NCI-H748 (cell line): ENCODE data around the gene SYNPO.

Experiments
- DNase-seq: peaks from one replicate; lab custom pipeline; 2025; ENCODE audit not compliant: unreplicated experiment; lab: John Stamatoyannopoulos, UW

The SYNPO gene

DNA sequence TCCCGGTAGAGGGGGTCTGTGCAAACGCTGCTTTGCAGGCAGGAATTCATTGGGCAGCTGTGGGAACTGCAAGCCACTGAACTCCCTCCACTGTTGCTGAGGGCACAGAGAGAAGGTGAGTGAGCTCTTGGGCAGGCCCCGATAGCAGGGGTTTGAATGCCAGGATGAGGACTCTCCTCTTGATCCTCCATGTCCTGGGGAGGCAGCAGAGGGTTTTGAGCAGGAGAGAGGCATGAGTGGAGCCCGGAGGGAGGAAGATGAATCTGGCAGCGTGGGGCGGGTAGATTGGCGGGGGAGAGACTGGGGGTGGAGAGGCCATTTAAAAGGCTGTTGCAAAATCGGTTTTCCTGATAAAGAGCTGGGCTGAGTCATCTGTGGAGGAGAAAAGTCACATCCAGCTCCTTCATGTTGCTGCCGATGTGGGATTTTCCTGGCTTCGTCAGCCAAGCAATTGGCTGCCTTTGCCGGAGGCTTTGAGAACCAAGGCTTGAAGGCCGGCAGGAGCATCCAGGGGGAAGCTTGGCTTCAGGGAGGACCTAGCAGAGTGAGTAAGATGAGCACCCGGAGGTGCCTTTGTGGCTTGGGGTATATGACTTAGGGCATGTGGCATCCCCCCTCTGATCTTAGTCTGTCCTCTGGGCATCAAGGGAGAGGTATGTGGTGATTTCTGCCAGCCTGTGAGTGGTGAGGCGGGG lies at the start of gene SYNPO:
Gene SYNPO (plus strand): TSS at position 350 of the 695 bp plus-strand sequence. CDS start 7,616 bp downstream, outside the sequence.
- DNase-seq = no peak

DNA sequence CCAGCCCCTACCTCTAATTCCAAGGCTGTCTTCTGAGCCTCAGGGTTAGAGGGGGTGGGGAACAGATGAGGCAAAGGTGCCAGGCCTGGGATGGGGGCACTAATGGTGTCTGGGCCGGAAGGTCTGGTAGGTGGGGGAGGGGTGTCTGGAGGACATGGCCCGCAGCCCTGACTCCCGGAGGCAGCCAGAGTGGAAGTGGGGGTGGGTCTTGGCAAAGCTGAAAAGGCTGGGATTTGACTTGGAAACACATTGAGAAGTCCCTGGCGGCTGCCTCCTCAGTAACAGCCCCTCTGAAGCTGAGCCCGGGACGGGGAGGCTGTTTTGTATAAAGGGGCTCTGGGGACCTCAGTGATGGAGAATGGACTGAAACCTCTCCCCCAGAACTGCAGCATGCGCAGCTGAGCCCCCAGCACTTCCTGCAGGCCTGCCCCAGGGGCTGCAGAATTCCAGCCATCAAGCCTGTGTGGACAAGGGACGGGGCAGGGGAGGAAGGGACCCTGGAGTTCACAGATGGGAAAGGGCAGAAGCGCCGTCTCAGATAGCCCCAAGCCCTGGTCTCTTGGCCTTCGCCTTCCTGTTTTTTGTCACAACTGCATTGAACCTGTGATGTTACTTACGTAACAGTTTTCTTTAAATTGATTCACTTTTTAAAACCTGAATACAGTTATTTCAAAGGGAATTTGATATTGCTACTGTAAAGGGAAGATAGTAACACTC lies 49.3 kb upstream of the SYNPO start:
- DNase-seq = no peak

DNA sequence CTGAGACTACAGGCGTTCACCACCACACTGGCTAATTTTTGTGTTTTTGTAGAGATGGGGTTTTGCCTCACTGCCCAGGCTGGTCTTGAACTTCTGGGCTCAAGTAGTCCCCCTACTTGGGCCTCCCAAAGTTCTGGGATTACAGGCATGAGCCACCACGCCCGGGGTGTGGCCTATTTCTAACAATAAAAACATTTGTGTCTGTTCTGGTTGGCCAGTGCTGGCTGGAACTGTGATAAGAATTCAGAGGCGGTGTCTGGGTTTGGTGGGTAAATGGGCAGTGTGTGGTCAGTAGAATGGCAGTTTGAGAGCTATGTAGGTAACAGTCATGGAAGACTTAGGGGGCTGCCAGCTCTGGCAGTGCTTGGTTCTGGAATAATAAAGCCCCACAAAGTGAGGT lies 46.9 kb upstream of the SYNPO start:
- DNase-seq = no peak

DNA sequence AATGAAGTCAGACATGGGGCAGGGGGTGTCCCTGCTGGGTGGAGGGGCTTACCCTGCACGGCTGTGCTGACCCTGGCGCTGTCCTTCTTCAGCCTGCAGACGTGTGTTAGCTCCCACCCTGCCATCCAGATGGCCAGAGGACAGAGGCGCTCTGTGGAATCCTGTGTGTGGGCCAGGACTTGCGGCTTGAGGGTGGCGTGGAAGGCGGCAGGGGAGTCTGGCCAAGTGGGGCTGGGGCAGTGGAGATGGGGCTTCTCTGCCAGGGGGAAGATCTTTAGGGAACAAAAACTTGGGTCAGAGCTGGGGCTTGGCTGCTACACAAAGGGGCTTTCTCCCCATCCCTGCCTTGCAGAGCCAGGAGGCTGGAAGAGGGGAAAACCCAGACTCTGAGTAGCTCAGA lies 46.5 kb upstream of the SYNPO start:
- no peak for DNase-seq

DNA sequence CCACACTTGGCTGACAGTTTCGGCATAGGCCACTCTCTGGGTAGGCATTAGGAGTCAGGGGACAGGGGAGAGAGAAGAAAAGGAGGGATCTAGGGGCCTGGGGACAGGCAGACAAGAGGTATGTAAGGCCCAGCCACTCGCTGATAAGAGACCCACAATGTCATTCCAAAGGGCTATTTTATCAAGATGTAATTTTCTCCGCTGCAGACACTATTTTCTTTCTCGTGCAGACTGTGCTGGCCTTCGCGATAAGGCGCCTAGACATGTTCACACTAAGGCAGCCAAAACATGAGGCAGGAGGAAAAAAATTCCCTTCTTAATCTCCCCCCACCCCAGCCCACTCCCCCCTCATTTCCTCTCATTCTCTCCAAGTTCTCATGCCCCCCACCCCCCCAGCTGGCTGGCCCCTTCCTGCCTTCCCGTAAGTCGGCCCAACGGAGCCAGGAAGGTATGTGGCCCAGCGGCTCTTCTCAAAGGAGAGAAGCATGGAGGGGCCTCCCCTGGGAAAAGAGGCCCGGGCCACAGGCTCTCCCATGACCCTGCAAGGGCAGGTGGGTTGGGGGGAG lies 44.9 kb upstream of the SYNPO start:
- no peak for DNase-seq

GRCh38 chr5:150596313-150596712 lies 44.1 kb upstream of the SYNPO start:
- no peak for DNase-seq

DNA sequence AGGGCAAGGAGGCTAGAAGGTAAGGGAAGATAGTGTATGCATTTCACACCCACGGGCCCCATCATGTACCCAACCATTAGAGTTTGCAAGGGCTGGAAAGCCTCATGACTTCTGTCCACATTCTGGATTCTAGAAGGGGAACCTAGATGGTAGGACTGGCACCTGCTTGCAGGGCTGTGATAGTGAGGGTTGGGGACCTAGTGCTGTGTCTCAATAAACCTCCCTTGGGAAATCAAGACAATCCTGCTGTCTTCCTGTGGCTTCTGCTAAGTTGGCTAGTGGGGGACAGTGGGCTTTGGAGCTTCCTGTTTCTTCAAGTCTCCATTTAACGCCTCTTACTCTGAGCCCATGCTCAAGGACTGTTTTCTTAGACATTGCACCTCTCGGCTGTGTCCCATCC lies 43.6 kb upstream of the SYNPO start:
- DNase-seq = no peak

DNA sequence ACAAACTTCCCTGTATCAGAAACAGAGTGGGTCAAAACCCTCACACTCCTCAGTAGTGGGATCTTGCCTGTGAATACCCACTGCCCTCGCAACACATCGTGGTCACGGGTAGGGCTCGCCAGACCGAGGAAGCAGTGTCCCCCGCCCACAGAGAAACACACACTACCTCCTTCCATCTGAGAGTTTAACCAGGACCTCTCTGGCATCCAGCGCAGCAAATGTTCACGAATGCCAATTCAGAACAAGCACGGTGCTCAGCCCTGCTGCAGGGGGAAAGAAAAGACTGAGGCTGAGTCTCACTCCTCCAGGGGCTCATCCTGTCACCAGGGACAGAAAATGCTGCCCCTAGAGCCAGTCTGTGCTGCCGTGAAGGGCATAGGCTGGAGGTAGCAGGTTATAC lies 42.5 kb upstream of the SYNPO start:
- DNase-seq = no peak

DNA sequence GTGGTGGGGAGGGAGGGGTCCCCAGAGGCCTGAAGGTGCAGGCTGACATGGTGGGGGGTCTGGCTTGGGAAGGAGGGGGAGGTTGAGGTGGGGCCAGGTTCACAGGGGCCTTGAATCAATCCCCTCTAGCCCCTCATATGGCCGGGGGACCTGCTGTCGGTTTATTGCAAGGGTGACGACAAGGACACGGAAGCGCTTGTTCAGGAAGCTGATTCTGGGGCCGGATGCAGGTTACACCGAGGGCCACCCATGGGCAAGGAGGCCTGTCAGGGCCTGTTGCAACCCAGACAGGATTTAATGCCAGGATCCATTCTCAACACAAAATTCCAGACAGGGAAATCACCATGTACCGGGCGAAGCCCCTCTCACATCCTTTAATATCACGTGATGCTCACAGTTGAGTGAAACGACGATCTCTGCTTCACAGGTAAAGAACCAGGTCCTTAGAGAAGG lies 41.6 kb upstream of the SYNPO start:
- DNase-seq = no peak

DNA sequence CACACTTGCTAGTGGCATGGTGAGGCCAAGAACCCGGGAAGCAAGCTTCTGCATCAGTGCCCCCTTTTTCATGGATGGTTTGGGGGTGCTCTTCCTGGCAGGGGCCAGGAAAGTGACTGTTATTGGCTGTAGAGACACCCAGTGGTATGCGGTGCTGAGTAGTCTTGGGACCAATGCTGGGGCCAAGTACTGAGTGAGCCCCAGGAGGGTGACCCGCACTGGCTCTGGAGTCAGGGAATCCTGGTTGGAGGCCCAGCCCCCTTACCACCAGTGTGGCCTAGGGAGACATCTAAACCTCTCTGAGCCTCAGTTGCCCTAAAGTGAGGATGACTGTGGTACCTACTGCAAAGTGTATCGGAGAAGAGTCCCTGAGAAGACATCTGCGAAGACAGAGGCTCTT lies 41.2 kb upstream of the SYNPO start:
- no peak for DNase-seq

DNA sequence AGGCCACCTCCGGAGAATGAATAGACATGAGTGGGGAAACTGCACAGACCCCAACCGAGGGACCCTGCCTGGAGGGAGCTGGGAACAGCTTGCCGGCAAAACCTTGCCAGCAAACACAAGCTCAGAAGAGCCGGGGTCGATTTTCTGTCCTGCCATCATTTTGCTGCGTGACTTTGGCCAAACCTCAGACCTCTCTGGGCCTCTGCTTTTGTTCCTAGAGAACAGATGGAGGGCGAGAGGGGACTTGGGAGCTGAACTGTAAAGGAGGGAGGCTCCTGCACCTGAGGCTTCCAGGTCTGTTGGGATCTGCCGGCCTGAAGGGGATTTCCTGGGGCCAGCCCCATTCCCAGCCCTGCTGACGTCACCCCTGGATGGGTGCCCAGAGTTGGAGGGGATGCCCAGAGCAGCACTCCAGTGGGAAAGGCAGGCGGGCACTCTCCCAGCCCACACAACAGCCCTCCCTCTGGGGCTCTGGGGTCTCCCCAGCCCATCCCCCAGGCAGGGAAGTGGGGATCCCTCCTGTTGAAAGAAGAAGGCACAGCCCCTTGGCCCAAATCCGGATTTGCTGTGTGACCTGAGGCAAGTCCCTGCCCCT lies 40.4 kb upstream of the SYNPO start:
- DNase-seq = peak; percentile 67

DNA sequence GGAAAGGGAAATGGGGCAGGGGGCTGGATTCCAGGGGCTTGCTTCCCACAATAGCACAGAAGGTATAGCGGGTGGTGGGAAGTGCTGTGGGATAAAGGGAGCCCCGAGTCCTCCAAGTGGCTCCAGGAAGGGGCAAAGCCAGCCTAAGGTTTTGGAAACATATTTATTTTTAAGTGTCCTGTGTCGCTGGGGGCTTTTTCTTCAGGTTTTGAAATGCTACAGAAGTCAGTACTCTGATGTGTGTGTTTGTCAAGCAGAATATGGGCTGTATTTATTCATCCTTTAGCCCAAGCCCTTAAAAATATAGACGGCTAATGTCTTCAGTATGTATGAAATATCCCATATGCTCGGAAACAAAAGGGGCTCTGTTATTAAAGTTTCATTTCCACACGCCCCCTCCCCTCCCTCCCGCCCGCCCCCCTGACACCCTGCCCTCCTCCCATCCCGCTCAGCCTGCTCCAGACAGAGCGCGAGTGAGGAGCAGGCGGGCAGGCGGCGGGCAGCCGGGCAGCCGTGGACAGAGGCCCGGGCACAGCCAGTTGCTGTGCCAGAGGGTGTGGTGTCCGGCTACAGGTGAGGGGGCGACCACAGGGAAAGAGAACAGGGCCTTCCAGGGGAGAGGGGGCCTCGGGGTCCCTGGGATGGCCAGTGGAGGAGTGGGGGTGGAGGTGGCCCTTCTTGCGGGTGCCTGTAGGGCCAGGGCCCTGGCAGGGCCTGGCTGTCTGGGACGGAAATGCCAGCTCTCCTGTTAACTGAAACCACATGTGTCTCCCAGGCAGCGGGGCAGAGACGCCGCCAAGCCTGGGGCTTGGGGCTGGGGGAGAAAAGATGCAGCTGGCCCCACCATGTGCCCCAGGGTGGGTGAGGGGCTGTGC lies 39.6 kb upstream of the SYNPO start:
- no peak for DNase-seq

GRCh38 chr5:150601491-150602345 lies 38.7 kb upstream of the SYNPO start:
- DNase-seq = no peak

GRCh38 chr5:150603052-150603451 lies 37.4 kb upstream of the SYNPO start:
- no peak for DNase-seq

- no peak for DNase-seq
These were observed 37.0 kb upstream of the SYNPO start for GRCh38 chr5:150603491-150603890.

GRCh38 chr5:150604010-150604409 lies 36.5 kb upstream of the SYNPO start:
- no peak for DNase-seq

DNA sequence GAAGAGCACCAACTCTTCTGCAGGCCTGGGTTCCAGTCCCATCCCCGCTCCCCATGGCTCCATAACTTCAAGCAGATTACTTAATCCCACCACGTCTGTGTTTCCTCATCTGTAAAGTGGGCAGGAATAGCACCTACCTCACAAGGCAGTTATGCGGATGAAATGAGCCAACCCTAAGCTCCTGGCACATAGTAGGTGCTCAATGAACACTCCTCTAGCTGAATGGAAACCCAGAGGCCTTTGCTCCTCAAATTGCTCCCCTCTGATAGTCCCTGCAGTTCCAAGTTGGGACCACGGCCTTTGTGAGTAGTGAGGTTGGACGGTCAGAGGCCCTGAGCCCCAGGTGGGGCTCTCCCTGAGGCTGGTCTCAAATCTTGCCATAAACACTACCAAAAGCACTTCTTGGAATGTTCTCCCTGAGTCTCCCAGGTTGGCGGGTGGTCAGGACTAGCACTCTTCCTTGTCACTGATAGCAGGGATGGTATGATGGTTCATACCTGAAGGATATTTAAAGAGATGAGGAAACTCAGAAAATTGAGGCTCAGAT lies 35.5 kb upstream of the SYNPO start:
- no peak for DNase-seq

GRCh38 chr5:150605546-150605945 lies 34.9 kb upstream of the SYNPO start:
- no peak for DNase-seq

DNA sequence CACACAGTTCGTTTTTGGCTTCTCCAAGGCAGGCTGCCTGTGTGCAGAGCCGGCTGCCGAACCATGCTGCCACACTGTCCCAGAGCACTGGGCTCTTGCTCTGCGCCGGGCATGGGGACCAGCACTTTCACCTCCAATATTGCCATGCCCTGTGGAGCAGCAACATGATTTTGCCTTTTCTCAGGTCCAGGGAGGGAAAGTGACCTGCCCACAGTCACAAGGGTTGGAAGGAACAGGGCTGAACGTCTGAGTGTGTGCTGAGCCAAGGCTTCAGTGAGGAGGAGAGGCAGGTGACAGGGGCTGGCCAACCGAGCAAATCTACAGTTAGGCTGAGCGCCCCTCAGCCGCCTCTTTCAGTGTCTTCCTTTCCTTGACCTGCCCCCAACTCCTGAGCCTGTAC lies 34.0 kb upstream of the SYNPO start:
- DNase-seq = no peak

DNA sequence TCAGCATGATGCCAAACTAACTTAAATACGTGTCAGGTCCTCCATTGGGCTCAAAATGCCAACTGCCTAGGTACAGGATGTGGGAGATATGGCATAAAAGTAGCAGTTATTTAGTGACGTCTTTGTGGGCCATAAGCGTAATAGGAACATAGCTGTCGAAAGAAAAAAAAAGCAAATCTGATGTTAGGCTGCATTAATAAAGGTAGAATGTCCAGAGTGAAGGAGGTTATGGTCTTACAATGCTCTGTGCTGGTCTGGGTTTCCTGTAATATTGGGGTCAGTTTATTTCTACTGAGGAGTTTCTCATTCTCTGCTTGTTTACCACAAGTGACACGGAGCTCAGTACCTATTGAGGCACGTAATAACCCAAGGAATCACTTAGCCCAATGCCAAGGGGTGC lies 33.4 kb upstream of the SYNPO start:
- no peak for DNase-seq
